ENCODE measurements around the gene ITPR1.
"Not testable (repeated sequence)": the region's sequence is repeated elsewhere in the genome, so short reads cannot be mapped to it uniquely, and the experiment has no call there.

The ITPR1 gene

DNA sequence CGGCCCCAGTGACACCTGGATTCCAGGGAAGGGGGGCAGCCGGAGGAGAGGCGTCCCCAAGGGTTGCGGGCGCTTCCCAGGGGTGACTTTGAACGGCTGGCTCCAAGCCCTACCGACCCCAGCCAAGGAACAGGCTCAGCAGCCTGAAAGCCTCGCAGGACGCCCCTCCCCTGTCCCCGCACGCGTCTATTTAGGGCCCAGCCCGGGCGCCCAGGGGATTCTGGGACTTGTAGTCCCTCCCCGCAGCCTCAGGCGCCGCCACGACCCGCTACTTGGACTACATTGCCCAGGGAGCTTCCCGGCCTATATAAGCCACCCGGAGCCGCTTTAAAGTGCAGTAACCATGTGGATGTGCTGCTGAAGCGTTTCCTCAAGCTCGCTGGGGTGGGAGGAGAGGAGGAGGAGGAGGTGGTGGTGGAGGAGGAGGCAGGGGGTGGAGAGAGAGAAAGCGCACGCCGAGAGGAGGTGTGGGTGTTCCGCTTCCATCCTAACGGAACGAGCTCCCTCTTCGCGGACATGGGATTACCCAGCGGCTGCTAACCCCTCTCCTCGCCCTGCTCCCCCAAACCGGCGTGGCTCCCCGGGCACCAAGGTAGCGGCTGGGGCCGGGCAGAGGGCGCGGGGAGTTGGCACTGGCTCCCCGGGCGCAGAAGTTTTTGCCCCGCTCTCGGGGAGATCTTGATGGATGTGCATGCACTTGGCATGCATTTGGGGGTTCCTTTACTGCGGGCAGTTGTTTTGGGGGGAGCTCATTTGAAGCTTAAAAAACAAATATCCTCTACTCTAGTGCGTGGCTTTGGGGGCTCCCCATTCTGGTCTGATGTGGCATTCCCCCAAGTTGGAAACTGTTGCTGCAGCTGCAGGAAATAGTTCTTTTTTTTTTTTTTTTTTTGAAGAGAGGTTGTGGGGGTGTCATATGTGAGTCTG is at the start of gene ITPR1:
Gene ITPR1 (plus strand): TSS at position 335 of the 927 bp plus-strand sequence. CDS start 23,144 bp downstream, outside the sequence.
- DNase-seq: peak; percentile 94 to 99

GRCh38 chr3:4447295-4447999 is 45.7 kb upstream of the ITPR1 start:
- no peak for DNase-seq

DNA sequence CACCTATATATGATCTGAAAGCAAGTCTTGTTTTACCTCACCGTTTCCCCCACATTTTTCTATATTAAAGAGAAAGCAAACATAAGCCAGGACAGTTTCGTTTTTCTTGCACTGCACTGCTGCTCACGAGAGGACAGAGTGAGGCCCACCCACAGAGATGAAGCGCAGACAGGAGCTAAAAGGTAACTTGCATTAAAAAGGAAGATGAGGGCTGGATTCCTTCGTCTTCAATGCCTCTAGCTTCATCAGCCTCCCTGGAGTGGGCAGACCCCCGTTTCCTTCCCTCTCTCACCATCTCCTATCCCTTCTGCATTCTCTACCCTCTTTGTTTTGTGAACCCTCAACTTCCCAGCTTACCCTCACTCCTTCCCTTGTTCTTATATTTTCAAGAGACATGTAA is 45.0 kb upstream of the ITPR1 start:
- DNase-seq: no peak

DNA sequence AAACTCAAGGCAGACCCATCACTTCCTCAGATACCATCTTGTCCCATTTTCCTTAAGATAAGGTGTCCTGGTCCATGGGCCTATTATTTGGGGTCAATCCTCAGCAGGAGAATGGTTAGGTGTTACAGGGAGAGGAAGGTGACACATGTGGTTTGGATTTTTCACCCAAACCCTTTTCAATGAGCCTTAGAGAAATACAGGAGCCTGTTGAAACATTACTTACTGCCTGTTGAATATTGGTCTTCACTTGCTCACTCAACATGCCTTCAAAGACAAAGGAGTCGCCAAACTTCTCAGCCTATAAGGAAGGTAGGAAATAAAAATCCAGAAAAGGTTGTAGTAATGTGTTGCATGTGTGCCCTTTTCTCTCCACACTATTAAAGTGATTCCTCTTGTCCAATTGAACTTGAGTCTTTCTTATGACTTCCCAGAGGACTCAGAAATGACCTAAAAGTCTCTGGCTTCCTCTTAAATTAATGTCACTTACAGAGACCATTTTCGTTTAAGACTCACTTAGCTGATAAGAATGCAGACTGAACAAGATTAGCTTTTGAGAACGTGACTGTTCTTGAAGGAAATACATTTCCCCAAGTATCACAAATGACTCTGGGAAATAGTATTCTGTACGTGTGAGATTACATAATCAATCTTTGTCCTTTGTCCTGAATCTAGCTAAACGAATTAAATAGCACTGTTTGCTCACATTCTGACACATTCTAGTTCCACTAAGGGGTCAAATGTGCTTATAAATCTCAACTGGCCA is 43.9 kb upstream of the ITPR1 start:
- DNase-seq: no peak

GRCh38 chr3:4454142-4454541 is 39.0 kb upstream of the ITPR1 start:
- no peak for DNase-seq

DNA sequence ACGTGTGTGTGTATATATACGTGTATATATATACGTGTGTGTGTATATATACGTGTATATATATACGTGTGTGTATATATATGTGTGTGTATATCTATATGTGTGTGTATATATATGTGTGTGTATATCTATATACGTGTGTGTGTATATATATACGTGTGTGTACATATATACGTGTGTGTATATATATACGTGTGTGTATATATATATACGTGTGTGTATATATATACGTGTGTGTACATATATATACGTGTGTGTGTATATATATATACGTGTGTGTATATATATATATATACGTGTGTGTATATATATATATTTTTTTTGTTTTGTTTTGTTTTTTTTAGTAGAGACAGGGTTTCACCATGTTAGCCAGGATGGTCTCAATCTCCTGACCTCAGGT is 36.4 kb upstream of the ITPR1 start:
- DNase-seq: not testable (repeated sequence)

DNA sequence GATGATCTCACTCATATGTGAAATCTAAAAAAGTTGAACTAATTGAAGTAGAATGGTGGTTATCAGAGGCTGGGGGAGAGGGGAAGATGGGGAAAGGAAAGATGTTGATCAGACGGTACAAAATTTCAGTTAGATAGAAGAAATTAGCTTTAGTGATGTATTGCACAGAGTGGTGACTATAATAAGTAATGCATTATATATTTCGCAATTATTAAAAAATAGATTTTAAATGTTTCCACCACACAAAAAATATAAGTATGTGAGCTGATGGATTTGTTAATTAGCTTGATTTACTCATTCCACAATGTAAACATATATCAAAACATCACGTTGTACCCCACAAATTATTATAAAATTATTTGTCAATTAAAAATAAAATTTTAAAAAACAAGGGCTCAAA is 34.2 kb upstream of the ITPR1 start:
- DNase-seq: no peak

GRCh38 chr3:4460334-4460733 is 32.8 kb upstream of the ITPR1 start:
- DNase-seq: no peak

- DNase-seq: no peak
These were observed 31.6 kb upstream of the ITPR1 start for GRCh38 chr3:4461468-4462090.

GRCh38 chr3:4462369-4463040 is 30.6 kb upstream of the ITPR1 start:
- no peak for DNase-seq

DNA sequence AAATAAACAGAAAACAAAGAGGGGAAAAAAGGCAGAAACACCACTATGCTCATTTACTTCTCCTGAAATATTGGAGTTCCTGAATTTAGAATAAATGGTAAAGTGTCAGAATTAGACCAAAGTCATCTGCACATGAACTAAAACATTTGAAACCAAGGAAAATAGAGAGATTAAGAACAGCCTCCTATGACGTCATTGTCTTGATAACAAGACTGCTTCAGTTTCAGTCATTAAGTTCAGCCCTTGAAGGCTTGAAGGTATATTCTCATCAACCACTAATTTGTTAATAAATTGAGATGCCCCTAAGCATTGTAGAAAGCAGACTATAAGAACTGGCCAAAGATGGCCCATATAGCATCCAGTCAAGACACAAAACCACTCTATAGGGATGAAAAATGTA is 28.6 kb upstream of the ITPR1 start:
- DNase-seq: no peak

DNA sequence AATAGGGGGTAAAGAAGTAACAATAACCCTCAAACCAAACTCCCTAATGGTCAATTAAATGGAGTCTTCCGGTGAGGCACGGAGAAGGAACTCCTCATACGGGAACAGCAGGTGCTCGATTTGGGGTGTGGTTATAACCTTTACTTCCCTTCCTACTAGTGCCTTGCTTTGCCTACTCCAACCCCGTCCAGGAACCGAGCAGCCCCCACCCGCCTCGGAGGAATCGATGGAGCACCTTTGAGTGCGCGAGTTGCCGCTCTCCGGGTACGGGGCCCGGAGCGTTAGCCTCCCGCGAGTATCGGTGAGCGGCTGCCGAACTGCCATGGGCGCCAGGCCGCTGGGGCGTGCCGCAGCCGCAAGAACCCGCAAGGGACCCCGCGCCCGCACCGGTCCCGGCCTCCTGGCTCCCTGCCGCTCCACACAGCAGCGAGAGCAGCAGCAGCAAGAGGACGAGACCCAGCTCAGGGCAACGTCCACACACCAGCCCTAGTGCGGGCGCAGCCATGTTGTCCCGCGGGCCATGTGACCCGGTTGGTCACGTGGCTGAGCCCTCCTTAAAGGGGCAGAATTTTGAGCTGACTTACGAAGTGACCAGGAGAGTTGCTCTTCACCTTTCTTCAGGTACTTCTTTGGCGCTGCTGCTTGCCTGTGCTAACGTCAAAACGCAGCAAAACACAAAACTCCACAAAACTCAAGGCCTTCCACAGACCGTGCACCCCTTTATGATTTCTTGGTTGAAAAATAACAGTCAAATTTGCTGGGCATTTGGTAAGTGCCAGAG is 26.2 kb upstream of the ITPR1 start, which contains the start of gene SUMF1:
Gene SUMF1 (minus strand): TSS at position 529 of the 781 bp plus-strand sequence. CDS start 24 bp downstream, at position 505.
- DNase-seq: peak; percentile 66 to 69

- no peak for DNase-seq
These were observed 25.7 kb upstream of the ITPR1 start for GRCh38 chr3:4467522-4467867.

- DNase-seq: no peak
These were observed 21.2 kb upstream of the ITPR1 start for GRCh38 chr3:4471907-4472306.

GRCh38 chr3:4472312-4472711 is 20.8 kb upstream of the ITPR1 start:
- no peak for DNase-seq

DNA sequence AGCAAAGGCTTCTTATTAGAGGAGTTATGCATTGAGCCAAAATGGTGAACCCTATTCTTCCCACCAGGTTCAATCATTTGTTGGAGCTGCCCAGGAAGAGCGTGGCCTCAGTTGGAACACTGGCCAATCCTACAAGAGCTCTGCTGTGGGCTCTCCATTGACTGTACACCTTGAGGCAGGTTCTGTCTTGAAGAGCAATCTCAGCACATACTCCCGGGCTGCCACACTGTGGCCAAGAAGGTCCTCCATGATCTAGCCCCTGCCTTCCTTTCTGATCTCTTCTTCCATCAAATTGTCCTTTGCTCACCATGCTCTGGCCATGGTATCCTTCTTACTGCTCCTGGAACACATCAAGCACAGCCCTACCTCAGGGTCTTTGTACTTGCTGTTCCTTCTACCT is 20.4 kb upstream of the ITPR1 start:
- no peak for DNase-seq

DNA sequence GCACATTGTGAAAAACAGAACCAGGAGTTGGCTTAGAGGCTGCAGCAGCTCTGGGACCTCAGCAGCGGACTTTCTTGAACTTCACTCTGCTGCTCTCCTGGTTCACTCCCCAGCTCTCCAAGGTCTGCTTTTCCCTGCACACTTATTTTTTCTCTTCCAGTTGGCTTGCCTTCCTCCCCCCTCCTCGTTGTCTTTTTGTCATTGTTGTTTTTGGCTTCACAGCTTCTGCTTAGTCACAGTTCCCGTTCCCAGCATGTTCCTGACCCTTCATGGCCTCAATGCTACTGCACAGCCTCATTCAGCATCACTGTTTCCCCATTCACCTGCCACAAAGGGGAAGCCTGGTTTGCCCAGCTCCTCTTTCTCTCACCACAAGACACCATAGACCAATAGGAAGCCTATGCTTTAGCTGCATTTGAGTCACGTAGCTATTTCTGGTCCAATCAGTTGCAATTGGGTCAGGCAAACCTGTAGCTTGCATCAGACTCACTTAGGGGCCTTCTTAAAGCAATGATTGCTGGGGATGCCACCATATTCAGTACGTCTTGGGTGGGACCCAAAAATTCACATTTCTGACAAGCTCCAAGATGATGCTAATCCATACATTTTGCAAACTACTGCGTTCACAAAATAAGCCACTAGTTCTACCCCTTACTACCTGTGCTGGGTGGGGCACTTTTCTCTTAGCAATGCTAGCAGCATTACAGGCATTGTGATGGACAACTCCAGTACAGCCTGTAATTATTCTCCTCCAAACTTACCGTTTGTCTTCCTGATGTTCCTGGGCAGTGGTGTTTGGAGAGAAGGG is 18.3 kb upstream of the ITPR1 start:
- no peak for DNase-seq

GRCh38 chr3:4475804-4476203 is 17.3 kb upstream of the ITPR1 start:
- DNase-seq: no peak

DNA sequence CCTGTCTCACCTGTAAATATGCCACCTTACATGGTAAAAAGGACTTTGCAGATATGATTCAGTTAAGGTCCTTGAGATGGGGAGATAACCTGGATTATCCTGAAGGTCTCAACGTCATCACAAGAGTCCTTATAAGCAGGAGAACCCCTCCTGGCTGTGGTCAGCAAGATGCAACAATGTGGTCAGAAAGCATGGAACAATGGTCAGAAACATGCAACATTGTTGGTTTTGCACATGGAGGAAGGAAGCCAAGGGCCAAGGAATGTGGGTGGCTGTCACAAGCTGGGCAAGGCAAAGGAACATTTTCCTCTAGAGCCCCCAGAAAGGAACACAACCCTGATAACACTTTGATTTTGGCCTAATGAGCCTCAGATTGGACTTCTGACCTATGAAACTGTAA is 16.7 kb upstream of the ITPR1 start:
- no peak for DNase-seq

- DNase-seq: no peak
These were observed 14.9 kb upstream of the ITPR1 start for GRCh38 chr3:4478261-4478660.

DNA sequence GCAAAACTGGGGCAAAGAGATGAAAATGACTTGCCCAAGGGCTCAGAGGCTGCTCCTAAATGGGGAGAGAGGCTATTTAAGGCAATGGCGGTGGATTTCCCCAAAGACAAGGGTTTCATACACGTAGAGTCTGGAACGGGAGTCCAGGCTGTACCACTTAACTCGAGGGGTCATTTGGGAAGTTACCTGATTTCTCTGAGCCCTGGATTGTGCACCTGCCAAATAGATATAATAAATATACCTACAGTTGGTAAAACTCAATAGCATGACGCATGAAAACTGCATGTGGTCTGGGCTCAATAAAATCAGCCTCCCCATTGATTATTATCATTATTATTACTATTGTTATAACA is 1.3 kb upstream of the ITPR1 start:
- no peak for DNase-seq
